AG10803 (cell line): ENCODE measurements around the gene RAB10.

Source experiments
- DNase-seq: peaks from one replicate; pipeline ENCODE4 v3.0.0; 2010; ENCODE audit warnings: low read depth
- H3K4me3 ChIP-seq: 2 replicates; pipeline ENCODE4 v1.5.1; 2011; ENCODE audit warnings: mild to moderate bottlenecking, low read length, control low read depth
- CTCF ChIP-seq: conservative IDR thresholded peaks from 2 replicates; pipeline ENCODE4 v1.5.1; 2011; ENCODE audit warnings: mild to moderate bottlenecking, low read length, control low read depth, inconsistent platforms

The RAB10 gene

GRCh38 chr2:26064846-26065245, 31.0 kb downstream of the RAB10 start:
- DNase-seq, result no peak
- TF ChIP-seq CTCF, result no peak
- no peak overlapping the region for H3K4me3 ChIP-seq

GRCh38 chr2:26067186-26067974, 33.5 kb downstream of the RAB10 start:
- TF ChIP-seq CTCF, result no peak
- no peak for DNase-seq
- no peak overlapping the region for H3K4me3 ChIP-seq

- TF ChIP-seq CTCF, result no peak
- H3K4me3 ChIP-seq, result no peak overlapping the region
These were observed 34.2 kb downstream of the RAB10 start for GRCh38 chr2:26067980-26068507.

GRCh38 chr2:26068602-26069298, 34.9 kb downstream of the RAB10 start:
- no peak for TF ChIP-seq CTCF
- no peak overlapping the region for H3K4me3 ChIP-seq
- peak; percentile 82 for DNase-seq

More at GRCh38 chr2:26067980-26068507, 34.2 kb downstream of the RAB10 start:
- no peak for DNase-seq

- DNase-seq, result no peak
- no peak for TF ChIP-seq CTCF
- no peak overlapping the region for H3K4me3 ChIP-seq
These were observed 36.8 kb downstream of the RAB10 start for GRCh38 chr2:26070730-26071129.

GRCh38 chr2:26072925-26073768, 39.3 kb downstream of the RAB10 start:
- no peak for DNase-seq
- no peak for TF ChIP-seq CTCF
- H3K4me3 ChIP-seq, result no peak overlapping the region
